ENCODE data around the gene DTX1.

DNA sequence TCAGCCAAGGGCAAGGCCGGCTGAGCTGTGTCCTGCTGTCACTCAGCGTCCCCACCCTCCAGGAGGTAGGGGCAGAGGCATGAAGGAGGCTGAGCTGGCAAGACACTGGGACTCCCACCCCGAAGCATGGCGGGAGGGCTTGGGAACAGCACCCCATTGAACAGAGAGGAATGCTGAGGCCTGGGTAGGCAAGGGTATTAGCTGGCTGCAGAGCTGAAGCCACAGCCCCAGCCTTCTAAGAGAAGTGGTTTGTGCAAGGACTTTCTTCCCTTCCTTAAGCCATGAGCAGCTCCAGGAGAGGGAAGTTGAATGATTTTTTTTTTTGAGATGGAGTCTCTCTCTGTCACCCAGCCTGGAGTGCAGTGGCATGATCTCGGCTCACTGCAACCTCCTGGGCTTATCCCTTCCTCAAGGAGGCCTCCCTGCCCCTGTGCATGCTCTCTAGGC, 86.4 kb downstream of the DTX1 start:
- no peak for TF ChIP-seq ETV5 (CRISPR knock-in tag; IDR thresholded peaks at IDR 0.05; ENCODE audit: borderline replicate concordance)
- TF ChIP-seq AGO2 (optimal IDR thresholded peaks at IDR 0.05; ENCODE audit: low read depth, low read length) = no peak
- TF ChIP-seq TOE1 (CRISPR knock-in tag; IDR thresholded peaks at IDR 0.05) = no peak
- TF ChIP-seq ZNF274 (CRISPR knock-in tag; IDR thresholded peaks at IDR 0.05) = no peak
- no peak for TF ChIP-seq ZNF317 (CRISPR knock-in tag; IDR thresholded peaks at IDR 0.05)
- TF ChIP-seq, protein P1, sequence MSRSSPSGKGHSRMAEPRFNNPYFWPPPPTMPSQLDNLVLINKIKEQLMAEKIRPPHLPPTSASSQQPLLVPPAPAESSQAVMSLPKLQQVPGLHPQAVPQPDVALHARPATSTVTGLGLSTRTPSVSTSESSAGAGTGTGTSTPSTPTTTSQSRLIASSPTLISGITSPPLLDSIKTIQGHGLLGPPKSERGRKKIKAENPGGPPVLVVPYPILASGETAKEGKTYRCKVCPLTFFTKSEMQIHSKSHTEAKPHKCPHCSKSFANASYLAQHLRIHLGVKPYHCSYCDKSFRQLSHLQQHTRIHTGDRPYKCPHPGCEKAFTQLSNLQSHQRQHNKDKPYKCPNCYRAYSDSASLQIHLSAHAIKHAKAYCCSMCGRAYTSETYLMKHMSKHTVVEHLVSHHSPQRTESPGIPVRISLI (CRISPR knock-in tag; IDR thresholded peaks at IDR 0.05; ENCODE audit: borderline replicate concordance) = no peak
- no peak for TF ChIP-seq POLR2A (IDR thresholded peaks at IDR 0.05; ENCODE audit: insufficient read depth in 1 of 2, low read depth in 2 of 2, low read length in 2 of 2)
- no peak for TF ChIP-seq EZH2 (conservative IDR thresholded peaks at IDR 0.05; ENCODE audit: low read depth, low read length)
- TF ChIP-seq ZNF660 (CRISPR knock-in tag; IDR thresholded peaks at IDR 0.05; ENCODE audit: borderline replicate concordance, low read depth) = no peak
- no peak for TF ChIP-seq MAX (IDR thresholded peaks at IDR 0.05)

Data from HepG2 (cell line).